PC-9 (cell line): ENCODE measurements around the gene CERCAM.

Experiments
- CTCF ChIP-seq: fragments of 200-600 bp; sonication (generic); conservative IDR thresholded peaks from 2 replicates; pipeline ENCODE4 v1.6.1; 2017; ENCODE audit warnings: mixed run types, antibody characterized with exemption, mild to moderate bottlenecking, moderate library complexity
- EZH2 ChIP-seq: fragments of 200-600 bp; sonication (generic); IDR thresholded peaks from 2 replicates; pipeline ENCODE4 v1.8.0; 2017; ENCODE audit warnings: antibody characterized with exemption, low read depth

GRCh38 chr9:128409450-128409849 lies 11.2 kb upstream of the CERCAM start:
- TF ChIP-seq CTCF (no peak), EZH2 (no peak)
